PFSK-1 (cell line): ENCODE results near the gene NXPE3.

Experiments
- FOXP2 ChIP-seq: optimal IDR thresholded peaks from 2 replicates; pipeline ENCODE3; 2011; ENCODE audit warnings: borderline replicate concordance, control low read depth, inconsistent platforms; ENCODE audit not compliant: insufficient read depth; ENCODE audit errors: extremely low read length, extremely low read depth
- SIN3A ChIP-seq: IDR thresholded peaks from 2 replicates; pipeline ENCODE4 v1.6.1; 2012; ENCODE audit warnings: mild to moderate bottlenecking, low read length, moderate library complexity, borderline replicate concordance; ENCODE audit not compliant: insufficient read depth
- TF ChIP-seq, protein P1 (sequence below), 2 experiments: IDR thresholded peaks; 2 replicates each; pipeline versions ENCODE4 v1.6.1 to v1.8.0; 2011 to 2012; ENCODE audit warnings: low read depth in 2 of 2, low read length in 2 of 2, control low read depth in 1 of 2, inconsistent platforms in 1 of 2, mild to moderate bottlenecking in 1 of 2, moderate library complexity in 1 of 2; ENCODE audit not compliant: insufficient read depth in 1 of 2

DNA sequence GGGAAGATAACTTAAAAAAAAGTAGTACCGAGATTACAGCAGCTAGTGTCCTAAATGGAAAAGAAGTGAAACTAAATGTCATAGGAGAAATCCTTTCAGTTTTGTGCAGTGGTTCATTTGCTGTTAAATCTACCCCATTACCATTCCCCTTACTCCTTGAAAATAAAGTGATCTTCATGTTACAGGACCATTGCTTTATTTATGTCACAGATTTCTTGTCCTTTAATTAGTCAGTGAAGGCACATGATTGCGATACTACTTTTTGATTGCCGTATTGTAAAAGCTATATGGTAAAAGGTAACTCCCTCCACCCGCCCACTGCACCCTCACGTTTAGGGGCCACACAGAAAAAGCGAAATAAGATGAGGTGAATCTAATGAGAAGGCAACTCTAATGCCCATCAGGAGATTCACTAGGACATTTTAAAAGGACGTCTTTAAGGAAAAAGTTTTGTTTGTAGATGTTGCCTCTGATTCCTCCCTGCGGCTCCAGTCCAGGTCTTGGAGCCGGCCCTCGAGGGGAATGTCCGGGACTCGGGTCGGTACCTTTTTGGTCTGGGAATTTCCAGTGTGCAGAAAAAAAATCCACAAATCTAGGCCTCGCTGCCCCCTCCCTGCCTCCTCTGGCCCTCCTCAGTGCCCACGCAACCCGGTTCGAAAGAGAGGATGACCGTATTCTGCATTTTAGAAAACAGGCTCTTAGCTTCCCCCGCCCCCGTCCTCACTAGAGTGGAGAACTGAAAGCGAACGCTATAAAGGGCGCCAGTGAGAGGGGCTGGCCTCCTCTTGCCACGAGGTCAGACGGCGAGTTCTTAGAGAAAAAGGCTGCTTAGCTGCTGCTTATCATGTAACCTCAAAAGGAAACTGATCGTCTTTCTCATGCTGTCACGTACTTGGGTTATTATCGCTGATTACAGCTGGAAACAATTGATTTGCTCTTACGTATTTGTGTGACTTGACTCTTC is 48.5 kb downstream of the NXPE3 start:
- TF ChIP-seq FOXP2 (no peak), SIN3A (no peak)
- TF ChIP-seq, protein P1, sequence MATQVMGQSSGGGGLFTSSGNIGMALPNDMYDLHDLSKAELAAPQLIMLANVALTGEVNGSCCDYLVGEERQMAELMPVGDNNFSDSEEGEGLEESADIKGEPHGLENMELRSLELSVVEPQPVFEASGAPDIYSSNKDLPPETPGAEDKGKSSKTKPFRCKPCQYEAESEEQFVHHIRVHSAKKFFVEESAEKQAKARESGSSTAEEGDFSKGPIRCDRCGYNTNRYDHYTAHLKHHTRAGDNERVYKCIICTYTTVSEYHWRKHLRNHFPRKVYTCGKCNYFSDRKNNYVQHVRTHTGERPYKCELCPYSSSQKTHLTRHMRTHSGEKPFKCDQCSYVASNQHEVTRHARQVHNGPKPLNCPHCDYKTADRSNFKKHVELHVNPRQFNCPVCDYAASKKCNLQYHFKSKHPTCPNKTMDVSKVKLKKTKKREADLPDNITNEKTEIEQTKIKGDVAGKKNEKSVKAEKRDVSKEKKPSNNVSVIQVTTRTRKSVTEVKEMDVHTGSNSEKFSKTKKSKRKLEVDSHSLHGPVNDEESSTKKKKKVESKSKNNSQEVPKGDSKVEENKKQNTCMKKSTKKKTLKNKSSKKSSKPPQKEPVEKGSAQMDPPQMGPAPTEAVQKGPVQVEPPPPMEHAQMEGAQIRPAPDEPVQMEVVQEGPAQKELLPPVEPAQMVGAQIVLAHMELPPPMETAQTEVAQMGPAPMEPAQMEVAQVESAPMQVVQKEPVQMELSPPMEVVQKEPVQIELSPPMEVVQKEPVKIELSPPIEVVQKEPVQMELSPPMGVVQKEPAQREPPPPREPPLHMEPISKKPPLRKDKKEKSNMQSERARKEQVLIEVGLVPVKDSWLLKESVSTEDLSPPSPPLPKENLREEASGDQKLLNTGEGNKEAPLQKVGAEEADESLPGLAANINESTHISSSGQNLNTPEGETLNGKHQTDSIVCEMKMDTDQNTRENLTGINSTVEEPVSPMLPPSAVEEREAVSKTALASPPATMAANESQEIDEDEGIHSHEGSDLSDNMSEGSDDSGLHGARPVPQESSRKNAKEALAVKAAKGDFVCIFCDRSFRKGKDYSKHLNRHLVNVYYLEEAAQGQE (IDR thresholded peaks at IDR 0.05; ENCODE audit: insufficient read depth in 1 of 2, low read depth in 2 of 2, low read length in 2 of 2): no peak
